ENCODE data around the gene C11orf54.

GRCh38 chr11:93746101-93746500 lies 4.6 kb downstream of the C11orf54 start:
- TF ChIP-seq KDM1A (IDR thresholded peaks at IDR 0.05; ENCODE audit: low read depth) (no peak), CEBPB (IDR thresholded peaks at IDR 0.05) (no peak), CTCF (IDR thresholded peaks at IDR 0.05) (no peak), ZFP36 (IDR thresholded peaks at IDR 0.05; ENCODE audit: borderline replicate concordance, partially characterized antibody) (no peak), POLR2A (IDR thresholded peaks at IDR 0.05; ENCODE audit: low read length) (no peak), PHF8 (IDR thresholded peaks at IDR 0.05; ENCODE audit: borderline replicate concordance, low read depth) (no peak)
- TF ChIP-seq, protein P1, sequence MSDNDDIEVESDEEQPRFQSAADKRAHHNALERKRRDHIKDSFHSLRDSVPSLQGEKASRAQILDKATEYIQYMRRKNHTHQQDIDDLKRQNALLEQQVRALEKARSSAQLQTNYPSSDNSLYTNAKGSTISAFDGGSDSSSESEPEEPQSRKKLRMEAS (IDR thresholded peaks at IDR 0.05), result no peak
- TF ChIP-seq, protein P2, sequence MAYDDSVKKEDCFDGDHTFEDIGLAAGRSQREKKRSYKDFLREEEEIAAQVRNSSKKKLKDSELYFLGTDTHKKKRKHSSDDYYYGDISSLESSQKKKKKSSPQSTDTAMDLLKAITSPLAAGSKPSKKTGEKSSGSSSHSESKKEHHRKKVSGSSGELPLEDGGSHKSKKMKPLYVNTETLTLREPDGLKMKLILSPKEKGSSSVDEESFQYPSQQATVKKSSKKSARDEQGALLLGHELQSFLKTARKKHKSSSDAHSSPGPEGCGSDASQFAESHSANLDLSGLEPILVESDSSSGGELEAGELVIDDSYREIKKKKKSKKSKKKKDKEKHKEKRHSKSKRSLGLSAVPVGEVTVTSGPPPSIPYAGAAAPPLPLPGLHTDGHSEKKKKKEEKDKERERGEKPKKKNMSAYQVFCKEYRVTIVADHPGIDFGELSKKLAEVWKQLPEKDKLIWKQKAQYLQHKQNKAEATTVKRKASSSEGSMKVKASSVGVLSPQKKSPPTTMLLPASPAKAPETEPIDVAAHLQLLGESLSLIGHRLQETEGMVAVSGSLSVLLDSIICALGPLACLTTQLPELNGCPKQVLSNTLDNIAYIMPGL (CRISPR knock-in tag; IDR thresholded peaks at IDR 0.05; ENCODE audit: borderline replicate concordance), result no peak
